Activated CD4-positive, alpha-beta T cell treated with anti-CD3 and anti-CD28 coated beads, Interleukin-2, amount 50 U/mL, for 16 hours (primary cell): ENCODE measurements around the gene FILIP1.
"Not testable (repeated sequence)": the region's sequence is repeated elsewhere in the genome, so short reads cannot be mapped to it uniquely, and the experiment has no call there.

ENCODE experiments used
- DNase-seq: peaks from one replicate; pipeline ENCODE4 v3.0.0-alpha.2; 2020

FILIP1 gene

DNA sequence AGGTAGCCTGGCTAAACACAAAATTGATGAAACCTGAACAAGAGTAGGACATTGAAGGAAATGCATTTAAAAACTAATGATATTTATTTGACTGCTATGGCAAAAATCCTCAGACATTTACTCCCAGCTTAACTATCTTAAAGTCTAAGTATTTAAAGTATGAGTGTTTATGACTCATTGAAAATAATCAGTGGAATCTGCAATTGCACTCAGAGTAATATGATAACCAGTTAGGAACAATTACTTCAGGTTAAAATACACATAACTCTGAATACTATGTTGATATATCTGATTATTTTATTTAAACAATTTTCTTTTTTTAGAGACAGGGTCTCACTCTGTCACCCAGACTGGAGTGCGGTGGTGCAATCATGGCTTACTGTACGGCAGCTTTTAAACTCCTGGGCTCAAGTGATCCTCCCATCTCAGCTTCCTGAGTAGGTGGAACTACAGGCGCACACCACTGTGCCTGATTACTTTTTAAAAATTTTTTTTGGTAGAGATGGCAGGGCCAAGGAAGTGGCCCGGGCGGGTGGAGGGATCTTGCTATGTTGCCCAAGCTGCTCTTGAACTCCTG is 43.9 kb downstream of the FILIP1 start:
- DNase-seq, result no peak

GRCh38 chr6:75446241-75446880 is 47.2 kb downstream of the FILIP1 start:
- DNase-seq, result peak; percentile 29

DNA sequence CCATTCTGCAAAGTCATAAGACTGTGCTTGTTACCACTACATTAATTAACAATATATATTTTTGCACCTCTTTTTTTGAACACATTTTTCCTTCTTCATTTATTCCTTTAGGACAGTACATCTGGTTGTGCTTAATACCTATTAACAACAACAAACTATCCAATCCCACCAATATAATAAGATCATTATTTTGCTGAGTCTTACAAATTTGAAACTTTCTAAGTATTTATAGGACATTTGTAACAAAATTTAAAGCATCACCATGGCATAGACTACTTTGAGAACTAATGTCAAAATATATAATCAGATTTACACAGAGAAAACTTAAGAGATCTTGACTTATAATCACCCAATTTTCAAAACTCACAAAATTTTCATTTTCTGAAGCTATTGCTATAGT is 47.9 kb downstream of the FILIP1 start:
- no peak for DNase-seq

GRCh38 chr6:75444899-75445298 is 48.7 kb downstream of the FILIP1 start:
- no peak for DNase-seq

- DNase-seq, result not testable (repeated sequence)
These were observed 51.7 kb downstream of the FILIP1 start for GRCh38 chr6:75441883-75442282.

- DNase-seq, result not testable (repeated sequence)
These were observed 52.1 kb downstream of the FILIP1 start for GRCh38 chr6:75441479-75441878.

DNA sequence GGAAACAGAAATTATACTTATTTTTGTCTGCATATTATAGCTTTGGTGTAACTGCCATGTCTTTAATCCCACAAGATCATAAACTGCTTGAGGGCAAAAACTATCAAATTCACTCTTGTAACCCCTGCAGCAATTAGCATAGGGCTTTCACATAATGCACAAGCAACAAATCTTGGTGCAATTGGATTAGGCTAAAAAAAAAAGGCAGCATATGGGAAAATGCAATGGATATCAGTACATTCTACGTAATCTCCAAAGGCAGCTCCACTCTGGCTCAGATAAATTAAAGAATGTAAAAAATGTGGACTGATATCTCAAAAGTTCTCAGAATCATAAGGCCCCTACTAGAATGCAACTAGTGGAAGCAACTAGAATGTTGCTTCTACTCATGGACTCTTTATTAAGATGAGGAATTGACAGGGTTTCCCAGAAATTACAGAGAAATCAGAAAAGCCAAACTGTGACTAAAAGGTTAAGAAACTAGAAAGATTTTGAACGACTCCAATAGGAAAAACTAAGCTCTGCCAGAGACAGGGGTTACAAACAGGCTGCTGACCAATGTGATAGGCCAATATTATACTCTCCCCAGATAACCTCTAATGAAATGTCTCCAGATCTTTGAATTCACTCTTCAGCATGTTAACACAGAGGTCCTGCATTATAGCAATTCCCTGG is 55.0 kb downstream of the FILIP1 start:
- no peak for DNase-seq

DNA sequence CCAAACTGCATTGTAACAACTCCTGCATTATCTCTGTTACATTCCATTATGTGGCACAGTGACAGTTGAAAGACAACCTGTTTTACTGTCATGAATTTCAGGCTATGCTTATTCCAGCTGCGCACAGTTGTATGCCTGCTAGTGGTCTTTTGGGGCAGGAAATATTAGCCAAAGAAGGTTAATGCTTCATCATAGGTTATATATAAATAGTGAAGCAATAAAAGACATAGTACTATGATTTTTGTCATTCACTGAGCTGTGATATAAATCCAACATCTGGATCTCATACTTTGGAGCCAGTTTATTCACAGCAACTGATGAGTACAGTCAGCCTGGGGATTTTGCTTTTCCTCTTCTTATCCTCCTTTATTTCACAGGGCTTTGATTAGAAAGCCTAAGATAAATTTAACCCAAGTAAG is 55.6 kb downstream of the FILIP1 start:
- no peak for DNase-seq

DNA sequence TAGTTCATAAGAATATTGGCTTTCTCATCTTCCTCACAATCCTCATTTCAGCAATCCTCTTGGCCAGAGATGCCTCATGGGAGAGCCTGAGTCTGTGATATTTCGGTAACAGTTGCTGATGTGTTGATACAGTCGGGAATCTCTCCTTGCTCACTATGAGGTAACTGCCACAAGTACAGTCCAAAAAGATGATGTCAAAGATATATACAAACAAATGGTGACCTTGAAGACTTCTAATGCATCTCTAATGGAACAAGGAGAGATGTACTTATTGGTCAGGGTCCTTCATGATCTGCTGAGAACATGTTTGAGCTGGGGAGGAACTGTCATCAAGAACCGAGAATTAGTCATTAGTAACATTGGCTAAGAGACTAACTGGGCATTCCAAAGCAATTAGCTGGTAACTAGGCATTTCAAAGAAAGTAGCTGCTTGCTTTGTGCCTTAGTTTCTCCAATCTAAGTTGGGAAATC is 56.1 kb downstream of the FILIP1 start:
- DNase-seq, result no peak

- no peak for DNase-seq
These were observed 56.7 kb downstream of the FILIP1 start for GRCh38 chr6:75436869-75437268.

DNA sequence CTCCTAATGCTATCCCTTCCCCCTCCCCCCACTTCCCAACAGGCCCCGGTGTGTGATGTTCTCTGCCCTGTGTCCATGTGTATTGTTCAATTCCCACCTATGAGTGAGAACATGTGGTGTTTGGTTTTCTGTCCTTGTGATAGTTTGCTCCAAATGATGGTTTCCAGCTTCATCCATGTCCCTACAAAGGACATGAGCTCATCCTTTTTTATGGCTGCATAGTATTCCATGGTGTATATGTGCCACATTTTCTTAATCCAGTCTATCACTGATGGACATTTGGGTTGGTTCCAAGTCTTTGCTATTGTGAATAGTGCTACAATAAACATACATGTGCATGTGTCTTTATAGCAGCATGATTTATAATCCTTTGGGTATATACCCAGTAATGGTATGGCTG is 60.8 kb downstream of the FILIP1 start:
- not testable (repeated sequence) for DNase-seq

DNA sequence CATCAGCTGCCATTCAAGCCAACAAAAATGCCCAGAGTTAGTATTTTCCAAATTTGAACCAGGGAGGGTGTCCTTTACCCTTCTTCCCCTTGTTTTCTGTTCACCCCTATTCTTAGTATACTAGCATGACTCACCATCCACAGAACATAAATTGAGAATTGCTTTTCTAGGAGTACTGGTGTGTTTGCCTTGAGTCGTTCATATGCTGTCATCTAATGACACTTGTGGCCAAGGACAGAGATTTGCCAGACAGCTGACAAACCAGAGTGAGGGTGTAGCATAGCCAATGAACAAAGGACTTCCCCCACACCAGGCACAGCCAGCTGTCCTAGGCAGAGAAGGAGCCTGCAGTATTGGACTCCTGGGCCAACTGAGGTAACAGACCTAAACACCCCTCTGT is 62.2 kb downstream of the FILIP1 start:
- DNase-seq, result no peak

DNA sequence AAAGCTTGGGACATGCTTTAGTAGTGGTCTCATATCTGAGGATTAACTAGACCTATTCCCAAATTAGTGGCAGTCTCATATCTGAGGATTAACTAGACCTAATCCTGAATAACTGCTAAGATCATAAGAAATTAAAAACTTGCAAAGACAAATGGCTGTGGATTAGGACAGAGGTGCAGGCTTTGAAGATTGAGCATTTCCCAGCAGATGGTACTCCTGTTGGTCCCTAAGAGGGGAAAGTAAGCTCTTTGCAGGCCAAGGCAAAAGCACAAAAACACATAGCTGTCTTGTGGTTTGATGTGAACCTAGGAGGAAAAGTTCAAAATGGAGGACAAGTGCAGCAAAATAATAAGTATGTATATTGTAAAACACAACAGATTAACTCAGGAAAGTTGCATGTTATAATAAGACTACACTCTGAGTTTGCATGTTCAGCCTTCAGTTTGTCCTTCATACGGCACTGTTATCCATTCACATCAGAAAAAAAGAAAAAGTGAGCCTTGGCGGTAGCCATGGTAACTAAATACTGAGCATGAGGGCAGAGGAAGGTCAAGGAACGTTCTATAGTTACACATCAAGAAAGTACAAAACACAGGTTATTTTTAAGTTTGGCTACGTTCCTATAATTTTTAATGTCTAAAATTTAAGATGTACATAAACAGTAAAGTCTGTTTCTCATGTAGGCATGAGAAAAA is 62.8 kb downstream of the FILIP1 start:
- DNase-seq, result no peak

GRCh38 chr6:75429061-75429703 is 64.4 kb downstream of the FILIP1 start:
- DNase-seq, result no peak

- DNase-seq, result no peak
These were observed 65.4 kb downstream of the FILIP1 start for GRCh38 chr6:75428204-75428603.

- no peak for DNase-seq
These were observed 66.3 kb downstream of the FILIP1 start for GRCh38 chr6:75427329-75427728.

DNA sequence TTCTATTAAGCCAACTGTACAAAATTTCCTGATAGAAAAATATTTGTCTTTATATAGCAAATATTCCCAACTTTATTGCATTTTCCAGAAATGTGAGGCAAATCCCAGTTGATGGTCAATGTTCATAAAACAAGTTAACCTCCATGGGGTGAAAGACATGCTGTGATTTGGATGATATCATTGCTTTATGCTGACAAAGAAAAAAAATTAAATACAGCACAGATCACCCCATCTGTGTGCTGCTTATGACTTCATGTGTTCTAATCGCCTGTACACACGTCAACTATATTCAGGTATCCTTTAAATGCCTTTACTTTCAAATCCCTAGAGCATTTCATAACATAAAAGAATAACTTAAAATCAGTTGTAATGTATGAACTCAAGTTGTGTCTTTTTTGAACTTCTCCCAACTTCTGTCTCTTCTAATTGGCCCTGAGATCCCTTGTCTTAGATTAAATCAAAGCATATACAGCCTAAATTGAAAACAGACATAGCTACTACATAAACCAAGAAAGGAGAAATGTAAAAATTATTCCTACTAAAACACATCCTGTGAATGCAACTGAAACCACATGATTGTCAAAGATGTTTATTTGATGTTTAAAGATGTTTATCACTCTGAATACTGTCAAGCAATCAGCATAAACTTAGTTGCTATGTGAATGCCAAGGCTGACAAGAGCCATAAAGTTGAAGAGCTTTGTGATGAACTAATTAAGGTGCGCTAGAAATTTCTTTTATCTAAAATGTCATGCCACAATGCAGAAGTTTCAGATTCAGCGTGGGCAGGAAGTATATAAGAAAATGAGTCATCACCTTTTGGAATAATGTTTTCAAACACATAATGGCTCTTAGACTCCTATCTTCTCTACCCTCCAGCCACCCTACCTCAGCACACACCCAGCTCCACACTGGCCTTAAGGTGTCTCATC is 68.7 kb downstream of the FILIP1 start:
- no peak for DNase-seq

- DNase-seq, result no peak
These were observed 70.2 kb downstream of the FILIP1 start for GRCh38 chr6:75423386-75423785.

DNA sequence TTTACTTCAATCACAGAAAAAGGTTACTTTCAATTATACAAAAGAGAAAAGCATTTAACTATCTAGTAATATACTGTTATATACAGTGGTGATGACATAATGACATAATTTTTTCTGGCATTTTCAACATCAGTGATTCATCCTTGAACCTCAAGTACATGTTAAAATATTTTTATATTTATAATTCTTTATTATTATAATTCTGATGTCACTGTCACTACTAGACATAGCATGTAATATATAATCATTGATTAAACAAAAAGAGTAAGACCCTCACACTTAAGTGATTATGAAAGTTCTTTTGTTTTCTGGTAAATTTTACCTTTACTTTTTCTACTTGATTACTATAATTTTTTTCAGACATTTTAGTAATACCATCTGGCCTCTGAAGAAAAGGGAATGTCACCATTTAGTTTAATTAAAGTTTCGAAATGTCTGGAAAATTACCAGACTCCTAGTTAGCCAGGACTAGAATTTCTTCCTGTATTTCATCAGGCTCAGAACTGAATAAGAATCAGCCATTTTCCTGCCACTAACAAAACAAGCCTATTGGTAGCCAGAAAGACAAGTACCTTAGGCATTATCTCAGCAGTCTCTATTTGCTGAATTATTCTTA is 71.5 kb downstream of the FILIP1 start:
- DNase-seq, result no peak

DNA sequence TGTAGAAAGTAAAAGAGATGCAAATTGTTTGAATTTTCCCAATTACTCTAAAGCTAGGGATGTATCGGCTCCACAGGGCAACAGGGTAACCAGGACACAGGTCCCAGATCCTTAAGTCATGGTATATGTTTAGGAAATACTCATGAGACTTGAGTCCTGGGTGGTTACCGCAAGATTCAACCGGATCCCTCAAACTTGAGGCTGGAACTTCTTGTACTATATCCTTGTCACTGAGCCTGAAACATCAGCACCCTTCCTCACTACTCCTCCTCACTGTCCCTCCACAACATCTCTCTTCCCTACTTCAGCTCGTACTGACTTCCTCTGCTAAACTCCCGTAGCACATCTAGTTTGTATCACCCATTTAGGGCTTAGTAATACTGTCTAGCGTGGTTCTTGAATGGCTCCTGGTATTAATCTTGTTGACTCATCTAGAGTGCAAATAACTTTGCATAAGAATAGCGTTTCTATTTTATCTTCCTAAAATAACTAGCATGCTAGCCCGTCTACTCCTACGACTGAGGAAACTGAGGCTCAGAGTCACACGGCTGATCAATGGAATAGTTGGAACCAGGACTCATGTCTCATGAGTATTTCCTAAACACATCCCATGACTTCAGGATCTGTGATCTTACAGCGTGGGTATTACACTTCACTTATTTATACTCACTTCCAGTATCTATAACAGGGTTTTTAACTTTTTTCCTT is 72.1 kb downstream of the FILIP1 start:
- DNase-seq, result no peak

DNA sequence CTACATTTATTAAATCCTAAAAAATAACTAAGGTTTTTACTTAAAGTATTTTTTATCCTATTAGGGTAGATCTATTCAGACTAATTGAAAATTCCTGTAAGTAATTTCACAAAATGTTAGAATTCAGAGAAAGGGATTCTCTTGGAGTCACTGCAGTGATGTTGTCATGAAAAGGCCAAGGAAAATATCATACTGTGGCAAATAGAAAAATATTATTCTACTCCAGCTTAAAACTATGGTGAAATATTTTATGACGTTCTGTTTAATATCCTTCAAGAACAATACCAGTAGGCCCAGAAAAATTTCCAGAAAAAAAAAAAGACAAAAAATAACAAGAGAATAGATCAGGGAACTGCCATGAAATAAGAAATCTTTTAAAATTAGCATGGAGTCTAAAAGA is 73.6 kb downstream of the FILIP1 start:
- DNase-seq, result no peak
